ENCODE measurements around the gene ITGA2B.
"Not testable (repeated sequence)": the region's sequence is repeated elsewhere in the genome, so short reads cannot be mapped to it uniquely, and the experiment has no call there.

The ITGA2B gene

DNA sequence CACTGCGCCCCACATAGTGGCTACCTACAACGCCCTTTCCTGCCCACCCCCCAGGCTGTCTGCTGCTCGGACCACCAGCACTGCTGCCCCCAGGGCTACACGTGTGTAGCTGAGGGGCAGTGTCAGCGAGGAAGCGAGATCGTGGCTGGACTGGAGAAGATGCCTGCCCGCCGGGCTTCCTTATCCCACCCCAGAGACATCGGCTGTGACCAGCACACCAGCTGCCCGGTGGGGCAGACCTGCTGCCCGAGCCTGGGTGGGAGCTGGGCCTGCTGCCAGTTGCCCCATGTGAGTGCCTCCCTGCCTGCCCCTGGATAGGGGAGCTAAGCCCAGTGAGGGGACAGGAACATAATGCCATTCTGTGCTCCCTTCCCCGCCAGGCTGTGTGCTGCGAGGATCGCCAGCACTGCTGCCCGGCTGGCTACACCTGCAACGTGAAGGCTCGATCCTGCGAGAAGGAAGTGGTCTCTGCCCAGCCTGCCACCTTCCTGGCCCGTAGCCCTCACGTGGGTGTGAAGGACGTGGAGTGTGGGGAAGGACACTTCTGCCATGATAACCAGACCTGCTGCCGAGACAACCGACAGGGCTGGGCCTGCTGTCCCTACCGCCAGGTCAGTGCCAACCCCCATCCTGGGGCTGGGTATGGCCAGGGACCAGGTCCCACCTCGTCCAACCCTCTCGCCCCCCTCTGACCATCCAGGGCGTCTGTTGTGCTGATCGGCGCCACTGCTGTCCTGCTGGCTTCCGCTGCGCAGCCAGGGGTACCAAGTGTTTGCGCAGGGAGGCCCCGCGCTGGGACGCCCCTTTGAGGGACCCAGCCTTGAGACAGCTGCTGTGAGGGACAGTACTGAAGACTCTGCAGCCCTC lies 37.3 kb downstream of the ITGA2B start:
- DNase-seq: no peak

DNA sequence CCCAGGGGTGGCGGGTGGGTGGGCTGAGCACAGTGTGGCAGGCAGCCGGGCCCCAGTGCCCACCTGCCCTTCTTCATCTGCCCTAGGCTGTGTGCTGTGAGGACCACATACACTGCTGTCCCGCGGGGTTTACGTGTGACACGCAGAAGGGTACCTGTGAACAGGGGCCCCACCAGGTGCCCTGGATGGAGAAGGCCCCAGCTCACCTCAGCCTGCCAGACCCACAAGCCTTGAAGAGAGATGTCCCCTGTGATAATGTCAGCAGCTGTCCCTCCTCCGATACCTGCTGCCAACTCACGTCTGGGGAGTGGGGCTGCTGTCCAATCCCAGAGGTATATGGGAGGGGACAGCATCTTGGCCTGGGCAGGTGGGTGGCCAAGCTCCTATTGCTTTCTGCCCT lies 38.0 kb downstream of the ITGA2B start:
- DNase-seq: no peak

DNA sequence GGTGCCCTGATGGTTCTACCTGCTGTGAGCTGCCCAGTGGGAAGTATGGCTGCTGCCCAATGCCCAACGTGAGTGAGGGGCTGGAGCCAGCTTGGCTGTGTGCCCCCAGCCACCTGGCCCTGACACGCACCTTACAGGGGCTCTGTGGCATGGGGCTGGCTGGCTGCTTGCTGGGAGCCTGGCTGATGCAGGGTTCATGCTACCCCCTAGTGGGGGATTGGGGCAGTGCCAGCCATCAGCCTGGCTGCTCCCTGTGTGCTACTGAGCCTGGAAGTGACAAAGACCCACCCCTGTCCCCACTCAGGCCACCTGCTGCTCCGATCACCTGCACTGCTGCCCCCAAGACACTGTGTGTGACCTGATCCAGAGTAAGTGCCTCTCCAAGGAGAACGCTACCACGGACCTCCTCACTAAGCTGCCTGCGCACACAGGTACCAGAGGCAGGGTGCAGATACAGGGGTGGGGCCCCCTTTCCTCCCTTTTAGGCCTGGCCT lies 38.7 kb downstream of the ITGA2B start:
- DNase-seq: peak; percentile 75

DNA sequence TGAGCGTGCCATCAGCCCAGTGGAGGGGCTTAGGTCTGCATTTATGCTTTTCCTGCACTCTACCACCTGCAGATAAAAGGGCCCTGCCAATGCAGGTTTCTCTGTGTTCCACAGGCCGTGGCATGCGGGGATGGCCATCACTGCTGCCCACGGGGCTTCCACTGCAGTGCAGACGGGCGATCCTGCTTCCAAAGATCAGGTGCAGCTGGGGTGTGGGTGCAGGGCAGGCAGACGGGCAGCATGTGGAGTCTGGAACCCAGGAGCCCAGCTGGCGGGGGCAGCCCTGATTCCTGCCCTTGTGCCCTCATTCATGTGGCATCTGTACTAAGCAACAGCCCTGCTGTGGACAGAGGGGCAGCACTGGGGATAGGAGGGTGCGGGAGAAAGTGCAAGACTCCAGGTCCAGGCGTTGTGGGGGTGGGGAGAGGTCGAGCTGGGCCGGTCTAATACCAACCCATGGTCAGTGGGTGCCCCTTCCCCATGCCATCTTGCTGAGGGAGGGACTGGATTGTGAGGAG lies 39.8 kb downstream of the ITGA2B start:
- no peak for DNase-seq

DNA sequence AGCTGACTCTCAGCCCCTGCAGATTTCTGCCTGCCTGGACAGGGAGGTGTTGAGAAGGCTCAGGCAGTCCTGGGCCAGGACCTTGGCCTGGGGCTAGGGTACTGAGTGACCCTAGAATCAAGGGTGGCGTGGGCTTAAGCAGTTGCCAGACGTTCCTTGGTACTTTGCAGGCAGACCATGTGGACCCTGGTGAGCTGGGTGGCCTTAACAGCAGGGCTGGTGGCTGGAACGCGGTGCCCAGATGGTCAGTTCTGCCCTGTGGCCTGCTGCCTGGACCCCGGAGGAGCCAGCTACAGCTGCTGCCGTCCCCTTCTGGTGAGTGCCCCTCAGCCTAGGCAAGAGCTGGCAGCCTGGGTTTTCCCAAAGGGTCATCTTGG lies 40.5 kb downstream of the ITGA2B start:
- DNase-seq: no peak

DNA sequence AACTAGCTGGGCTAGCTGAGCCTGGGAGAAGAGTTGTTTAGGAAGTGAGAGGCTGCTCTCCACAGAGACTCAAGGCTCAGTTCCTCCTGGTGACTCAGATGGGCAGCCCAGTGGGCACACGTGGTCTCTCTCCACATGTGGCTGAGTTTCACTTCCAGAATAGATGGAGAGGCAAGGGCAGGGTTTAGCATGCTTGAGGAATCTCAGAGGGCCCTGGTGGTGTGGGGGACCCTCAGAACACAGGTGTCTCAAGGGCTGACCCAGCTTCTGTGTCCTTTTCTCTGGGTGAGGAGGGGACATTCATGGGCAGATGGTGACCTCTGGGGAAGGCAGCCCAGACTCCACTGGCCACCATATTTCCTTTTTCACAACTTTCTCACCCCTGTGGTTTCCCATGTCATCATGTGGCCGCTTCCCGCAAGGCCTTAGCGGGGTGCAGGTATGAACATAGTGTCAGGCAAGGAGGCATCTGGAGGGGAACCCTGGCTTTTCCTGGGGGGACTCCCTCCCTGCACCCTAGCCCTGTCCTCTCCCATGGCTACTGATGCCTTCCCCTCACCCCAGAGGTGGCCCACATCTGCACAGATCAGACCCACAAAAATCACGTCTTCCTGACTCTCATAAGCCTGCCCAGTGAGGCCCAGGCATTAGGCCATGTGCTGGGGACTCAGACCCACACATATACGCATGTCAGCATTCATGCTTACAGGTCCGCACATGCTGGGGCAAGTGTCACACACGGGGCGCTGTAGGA lies 41.0 kb downstream of the ITGA2B start:
- no peak for DNase-seq

DNA sequence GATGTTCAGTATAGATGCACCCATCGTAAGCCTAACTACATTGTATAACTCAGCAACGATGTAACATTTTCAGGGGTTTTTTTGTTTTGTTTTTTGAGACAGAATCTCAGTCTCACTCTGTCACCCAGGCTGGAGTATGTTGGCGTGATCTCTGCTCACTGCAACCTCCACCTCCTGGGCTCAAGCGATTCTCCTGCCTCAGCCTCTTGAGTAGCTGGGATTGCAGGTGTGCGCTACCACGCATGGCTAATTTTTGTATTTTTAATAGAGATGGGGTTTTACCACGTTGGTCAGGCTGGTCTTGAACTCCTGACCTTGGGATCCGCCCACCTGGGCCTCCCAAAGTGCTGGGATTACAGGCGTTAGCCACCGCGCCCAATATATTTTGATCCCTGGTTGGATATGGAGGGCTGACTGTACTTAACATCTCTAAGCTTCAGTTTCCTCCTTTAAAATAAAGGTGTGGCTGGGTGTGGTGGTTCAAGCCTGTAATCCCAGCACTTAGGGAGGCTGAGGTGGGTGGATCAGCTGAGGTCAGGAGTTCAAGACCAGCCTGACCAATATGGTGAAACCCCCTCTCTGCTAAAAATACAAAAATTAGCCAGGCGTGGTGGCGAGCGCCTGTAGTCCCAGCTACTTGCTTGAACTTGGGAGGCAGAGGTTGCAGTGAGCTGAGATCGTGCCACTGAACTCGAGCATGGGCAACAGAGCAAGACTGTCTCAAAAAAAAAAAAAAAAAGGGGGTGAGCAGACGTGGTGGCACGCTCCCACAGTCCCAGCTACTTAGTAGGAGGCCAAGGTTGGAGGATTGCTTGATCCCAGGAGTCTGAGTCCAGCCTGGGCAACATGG lies 42.0 kb downstream of the ITGA2B start:
- not testable (repeated sequence) for DNase-seq

DNA sequence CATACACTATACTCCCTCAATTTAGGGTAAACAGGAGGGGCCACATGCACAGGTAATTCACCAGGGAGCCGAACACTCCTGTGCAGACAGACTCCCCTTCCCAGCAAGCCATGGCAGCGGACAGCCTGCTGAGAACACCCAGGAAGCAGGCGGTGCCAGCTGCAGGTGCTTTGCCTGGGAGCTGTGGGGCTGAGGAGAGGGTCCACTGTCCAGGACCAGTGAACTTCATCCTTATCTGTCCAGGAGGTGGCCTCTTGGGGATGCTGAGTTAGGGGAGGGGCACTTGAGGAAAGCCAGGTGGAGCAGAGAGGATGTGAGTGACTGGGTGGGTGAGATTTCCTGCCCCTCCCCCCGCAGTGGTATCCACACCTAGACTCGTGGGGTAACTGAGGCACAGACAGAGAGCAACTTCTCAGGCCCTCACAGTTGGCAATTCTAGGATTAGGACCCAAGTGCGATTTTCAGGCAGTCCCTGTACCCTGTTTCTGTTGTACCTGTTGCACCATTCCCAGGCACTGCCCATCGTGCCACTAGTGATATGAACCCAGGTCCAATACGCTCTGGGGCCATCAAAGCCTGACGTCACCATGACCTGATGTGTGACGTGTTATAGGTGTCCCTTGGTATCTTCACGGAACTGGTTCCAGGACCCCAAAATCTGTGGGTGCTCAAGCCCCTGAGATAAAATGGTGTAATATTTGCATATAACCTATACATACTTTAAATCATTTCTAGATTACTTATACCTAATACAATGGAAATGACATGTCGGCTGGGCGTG lies 43.2 kb downstream of the ITGA2B start:
- DNase-seq: no peak

DNA sequence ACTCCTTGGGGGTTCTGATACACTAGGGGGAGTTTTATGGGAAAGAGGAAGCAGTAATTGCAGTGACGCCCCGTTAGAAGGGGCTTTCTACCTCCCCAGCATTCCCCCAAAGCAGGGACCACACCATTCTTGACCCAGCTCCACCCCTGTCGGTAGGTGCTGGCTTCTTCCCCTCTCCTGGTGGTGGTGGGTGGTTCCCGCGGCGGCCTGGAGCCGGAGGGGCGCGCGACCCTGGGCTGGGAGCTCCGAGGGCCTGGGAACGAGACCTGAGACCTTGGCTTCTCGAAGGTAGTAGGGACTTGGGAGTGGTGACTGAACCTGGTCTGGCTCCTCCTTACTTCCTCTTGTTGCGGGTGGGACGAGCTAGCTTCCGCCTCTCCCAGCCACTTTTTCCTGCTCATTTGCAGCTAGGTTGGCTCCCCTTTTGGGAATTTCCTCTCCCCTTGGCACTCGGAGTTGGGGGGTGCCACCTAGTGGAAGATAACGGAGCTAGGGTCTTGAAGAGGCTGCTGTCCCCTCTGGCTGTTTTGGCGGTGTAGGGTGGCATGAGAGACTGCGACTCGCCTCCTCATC lies 43.9 kb downstream of the ITGA2B start:
- DNase-seq: peak; percentile 53

DNA sequence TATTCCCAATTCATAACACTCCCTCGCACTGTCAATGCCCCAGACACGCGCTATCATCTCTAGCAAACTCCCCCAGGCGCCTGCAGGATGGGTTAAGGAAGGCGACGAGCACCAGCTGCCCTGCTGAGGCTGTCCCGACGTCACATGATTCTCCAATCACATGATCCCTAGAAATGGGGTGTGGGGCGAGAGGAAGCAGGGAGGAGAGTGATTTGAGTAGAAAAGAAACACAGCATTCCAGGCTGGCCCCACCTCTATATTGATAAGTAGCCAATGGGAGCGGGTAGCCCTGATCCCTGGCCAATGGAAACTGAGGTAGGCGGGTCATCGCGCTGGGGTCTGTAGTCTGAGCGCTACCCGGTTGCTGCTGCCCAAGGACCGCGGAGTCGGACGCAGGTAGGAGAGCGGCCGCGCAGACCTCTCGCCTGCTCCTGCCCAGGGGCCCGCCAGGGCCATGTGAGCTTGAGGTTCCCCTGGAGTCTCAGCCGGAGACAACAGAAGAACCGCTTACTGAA lies 44.5 kb downstream of the ITGA2B start, which contains the start of gene GRN:
GRN (plus strand) TSS at position 364 of the 515 bp plus-strand sequence. CDS start 3,863 bp downstream, outside the sequence.
- peak; percentile 88 for DNase-seq

DNA sequence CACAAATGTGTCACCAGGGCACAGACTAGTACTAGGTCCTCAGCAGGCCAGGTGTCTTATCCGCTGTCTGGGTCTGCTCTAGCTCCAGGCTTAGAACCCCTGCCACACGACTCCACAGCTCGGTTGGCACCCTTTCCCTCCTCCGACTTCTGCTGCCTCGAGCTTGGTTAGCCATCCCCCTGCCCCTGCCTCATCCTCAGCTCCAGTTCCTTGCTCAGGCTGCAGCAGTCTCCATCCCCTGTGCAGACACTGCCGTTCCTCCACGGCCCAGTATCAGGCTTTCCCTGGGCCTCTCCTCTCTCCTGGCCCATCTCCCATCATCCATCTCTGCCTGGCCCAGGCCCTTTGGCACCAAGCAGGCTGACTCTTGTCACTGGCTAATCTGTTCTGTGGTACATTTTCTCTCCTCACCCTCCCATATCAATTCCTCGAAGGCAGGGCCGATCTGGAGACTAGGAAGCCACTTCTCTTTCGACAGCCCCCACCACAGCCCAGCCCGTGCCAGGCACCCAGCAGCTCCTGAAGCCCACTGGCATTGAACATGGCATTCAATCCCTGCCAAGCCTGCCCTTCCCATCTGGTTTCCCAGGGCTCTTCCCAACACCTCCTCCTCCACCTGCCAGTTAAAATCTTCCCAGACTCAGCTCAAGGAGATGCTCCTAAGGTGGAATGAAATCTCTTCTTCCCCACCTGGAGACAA lies 45.8 kb downstream of the ITGA2B start:
- DNase-seq: no peak

DNA sequence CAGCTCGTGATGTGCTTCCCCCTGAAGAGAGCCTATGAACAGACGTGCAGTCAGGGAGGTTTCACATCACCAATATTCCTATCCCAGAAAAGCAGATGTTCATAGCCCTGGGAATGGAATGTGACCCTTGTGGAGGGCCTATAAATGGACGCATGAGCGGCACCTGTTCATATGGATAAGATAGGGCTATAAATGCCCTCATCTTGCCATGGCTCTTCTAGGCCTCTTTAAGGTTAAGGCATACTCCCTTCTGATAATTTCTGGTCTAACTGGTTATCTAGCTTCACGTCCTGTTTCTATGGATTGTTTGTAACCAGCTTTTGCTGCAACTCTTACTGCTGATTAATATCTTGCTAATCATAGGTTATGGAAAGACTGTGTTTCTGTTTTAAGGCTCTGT lies 48.9 kb downstream of the ITGA2B start:
- not testable (repeated sequence) for DNase-seq

DNA sequence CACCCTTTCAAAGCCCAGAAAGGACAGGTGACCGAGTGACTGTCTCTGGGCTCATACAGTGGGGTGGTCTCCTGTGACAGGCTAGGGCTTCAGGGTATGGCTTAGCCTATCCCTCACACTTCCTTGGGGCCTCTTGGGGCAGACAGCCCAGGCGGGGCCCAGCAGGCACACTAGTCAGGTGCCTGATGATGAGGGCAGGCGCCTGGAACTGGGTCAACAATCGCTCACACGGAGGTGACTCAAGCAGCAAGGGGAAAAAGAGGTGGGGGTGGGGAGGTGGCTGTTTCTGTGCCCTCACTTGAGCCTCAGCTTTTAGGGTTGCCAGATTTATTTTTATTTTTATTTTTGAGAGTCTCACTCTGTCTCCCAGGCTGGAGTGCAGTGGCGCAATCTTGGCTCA lies 50.7 kb downstream of the ITGA2B start:
- DNase-seq: peak; percentile 23

DNA sequence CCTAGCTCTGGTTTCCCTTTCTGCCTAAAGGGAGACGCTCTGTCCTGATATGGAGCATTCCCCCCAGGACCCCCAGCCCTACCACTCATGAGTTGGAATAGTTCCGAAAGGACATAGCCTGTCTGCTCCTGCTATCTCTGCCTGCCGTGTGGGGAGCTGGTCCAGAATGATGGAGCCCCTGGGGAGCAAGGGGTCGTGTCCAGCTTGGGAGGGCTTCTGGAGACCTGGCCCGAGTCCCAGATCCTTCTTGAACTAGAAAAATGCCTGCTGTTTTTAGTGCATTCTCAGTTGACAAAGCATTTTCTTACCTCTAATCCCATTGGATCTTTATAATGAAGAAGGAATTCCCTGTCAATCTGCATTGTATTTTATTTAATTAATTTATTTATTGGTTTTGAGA lies 53.5 kb downstream of the ITGA2B start:
- no peak for DNase-seq

DNA sequence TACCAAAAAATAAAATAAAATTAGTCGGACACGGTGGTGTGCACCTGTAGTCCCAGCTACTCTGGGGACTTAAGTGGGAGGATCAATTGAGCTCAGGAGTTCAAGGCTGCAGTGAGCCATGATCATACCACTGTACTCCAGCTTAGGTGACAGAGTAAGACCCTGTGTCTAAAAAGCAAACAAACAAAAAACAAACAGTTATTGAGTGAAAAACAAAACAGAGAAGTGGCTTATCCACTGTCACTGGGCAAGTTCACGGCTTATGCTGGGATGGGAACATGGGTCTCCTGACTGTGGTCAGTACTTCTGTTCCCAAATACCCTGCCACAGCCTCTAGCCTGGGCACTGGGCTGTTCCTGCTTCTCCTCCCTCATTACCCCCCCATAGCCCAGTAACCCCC lies 53.9 kb downstream of the ITGA2B start:
- no peak for DNase-seq

DNA sequence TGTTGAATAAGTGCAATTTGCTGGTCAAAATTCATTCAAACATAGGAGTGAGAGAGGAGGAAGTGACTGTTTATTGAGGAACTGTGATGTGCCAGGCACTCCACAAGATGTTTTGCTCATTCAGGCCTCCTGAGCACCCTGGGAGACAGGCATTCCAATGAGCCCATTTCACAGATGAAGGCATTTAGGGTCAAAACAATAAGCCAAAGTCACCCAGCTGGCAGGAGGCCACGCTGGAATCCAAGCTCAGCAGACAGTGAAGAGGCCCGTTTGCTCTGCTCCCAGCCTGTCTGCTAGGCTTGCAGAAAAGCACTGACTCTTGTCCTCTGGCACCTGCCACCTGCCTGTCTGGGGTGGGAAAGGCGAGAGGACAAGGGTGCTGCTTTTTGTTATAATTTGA lies 54.7 kb downstream of the ITGA2B start:
- no peak for DNase-seq

DNA sequence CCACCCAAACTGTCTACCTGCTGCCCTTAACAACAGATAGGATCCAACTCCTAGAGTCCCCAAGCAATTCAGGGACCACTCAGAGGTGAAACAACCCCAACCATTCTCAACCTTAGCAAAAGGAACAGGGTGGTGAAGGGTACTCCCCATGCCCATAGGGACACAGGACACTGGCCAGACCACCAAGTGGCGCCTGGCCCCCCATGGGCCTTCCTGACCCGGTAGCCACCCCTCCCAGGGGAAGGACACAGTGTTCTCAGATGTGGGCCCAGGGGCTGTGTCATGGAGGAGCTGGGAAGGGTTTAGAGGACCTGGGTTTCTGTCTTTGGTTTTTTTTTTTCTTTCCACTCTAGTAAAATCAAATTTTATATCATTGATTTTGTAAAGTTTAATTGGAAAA lies 55.1 kb downstream of the ITGA2B start:
- no peak for DNase-seq

DNA sequence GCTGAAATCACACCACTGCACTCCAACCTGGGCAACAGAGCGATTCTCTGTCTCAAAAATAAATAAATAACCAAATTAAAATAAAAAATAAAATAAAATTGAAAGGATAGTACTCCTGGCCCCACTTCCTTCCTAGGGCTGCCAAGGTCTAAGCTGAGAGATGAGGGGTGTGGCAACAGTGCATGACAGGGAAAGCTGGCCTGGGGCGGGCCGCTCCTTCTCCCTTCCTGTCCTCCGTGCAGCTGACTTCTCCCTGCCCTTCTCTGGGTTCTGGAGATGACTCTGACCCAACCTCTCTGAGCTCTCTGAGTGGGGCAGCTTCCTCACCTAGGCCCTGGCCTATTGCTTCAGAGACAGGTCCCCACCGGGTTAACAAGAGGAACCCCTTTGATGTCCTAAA lies 56.1 kb downstream of the ITGA2B start:
- DNase-seq: no peak

DNA sequence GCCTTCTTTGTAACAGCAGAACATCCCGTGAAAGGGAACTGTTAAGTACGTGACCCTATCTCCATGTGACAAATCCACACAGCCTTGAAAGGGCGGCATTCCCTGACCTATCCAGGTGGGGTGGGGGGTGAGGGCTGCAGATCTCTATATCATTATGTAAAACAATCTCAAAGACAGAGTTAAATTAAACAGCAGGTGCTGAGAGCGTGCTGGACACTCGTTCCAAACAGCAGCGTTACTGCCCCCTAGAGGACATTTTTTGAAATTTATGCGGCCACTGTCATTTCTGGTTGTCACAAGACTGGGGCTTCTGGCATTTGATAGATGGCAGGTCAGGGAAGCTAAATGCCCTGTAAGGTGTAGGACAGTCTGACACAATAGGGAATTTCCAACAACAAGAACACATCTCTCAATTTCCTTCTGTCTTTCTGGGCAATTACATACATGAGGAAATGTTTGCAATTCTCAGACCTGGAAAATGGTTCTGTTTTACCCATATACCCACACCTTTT lies 58.1 kb downstream of the ITGA2B start:
- DNase-seq: peak; percentile 65

DNA sequence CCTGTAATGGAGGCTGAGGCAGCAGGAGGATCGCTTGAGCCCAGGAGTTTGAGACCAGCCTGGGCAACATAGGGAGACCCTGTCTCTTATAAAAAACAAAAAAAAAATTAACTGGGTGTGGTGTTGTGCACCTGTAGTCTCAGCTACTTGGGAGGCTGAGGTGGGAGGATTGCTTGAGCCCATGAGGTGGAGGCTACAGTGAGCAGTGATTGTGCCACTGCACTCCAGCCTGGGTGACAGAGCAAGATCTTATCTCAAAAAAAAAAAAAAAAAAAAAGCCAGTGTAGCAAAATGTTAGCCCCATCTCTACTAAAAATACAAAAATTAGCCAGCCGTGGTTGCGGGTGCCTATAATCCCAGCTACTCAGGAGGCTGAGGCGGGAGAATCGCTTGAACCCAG lies 59.2 kb downstream of the ITGA2B start:
- not testable (repeated sequence) for DNase-seq
